DOHH2 (cell line): Measurements from ENCODE around the gene LBP.
"Not testable (repeated sequence)": the region's sequence is repeated elsewhere in the genome, so short reads cannot be mapped to it uniquely, and the experiment has no call there.

ENCODE experiments used
- H3F3A ChIP-seq: fragments of 200-600 bp; sonication (generic), shearing (Covaris generic); 2 replicates; pipeline ENCODE4 v1.6.0; 2016; ENCODE audit warnings: antibody characterized with exemption, mild to moderate bottlenecking; ENCODE audit not compliant: control insufficient read depth, insufficient read depth
- H3K27ac ChIP-seq: fragments of 200-600 bp; sonication (generic); 2 replicates; pipeline ENCODE4 v1.5.1; 2014; ENCODE audit warnings: low read depth, mild to moderate bottlenecking, low read length, moderate library complexity
- H3K27me3 ChIP-seq: fragments of 200-600 bp; sonication (generic); 2 replicates; pipeline ENCODE4 v1.6.1; 2014; ENCODE audit warnings: mild to moderate bottlenecking, low read length, mixed read lengths; ENCODE audit not compliant: control insufficient read depth
- H3K36me3 ChIP-seq: fragments of 200-600 bp; sonication (generic); 2 replicates; pipeline ENCODE4 v1.6.1; 2014; ENCODE audit warnings: mild to moderate bottlenecking, low read length, moderate library complexity, mixed read lengths; ENCODE audit not compliant: control insufficient read depth
- H3K4me1 ChIP-seq: fragments of 200-600 bp; sonication (generic); 2 replicates; pipeline ENCODE4 v1.6.1; 2014; ENCODE audit warnings: mild to moderate bottlenecking, low read length, mixed read lengths; ENCODE audit not compliant: control insufficient read depth
- H3K4me2 ChIP-seq: fragments of 200-600 bp; sonication (generic); 2 replicates; pipeline ENCODE4 v1.6.0; 2014; ENCODE audit warnings: mild to moderate bottlenecking, low read length, moderate library complexity
- H3K4me3 ChIP-seq: fragments of 200-600 bp; sonication (generic); 2 replicates; pipeline ENCODE4 v1.5.1; 2014; ENCODE audit warnings: mild to moderate bottlenecking, low read length, mixed read lengths
- H3K79me2 ChIP-seq: fragments of 200-600 bp; sonication (generic); 2 replicates; pipeline ENCODE4 v1.6.1; 2014; ENCODE audit warnings: mild to moderate bottlenecking, low read length, mixed read lengths; ENCODE audit not compliant: control insufficient read depth
- H3K9me2 ChIP-seq: fragments of 200-600 bp; sonication (generic); replicated peaks from 2 replicates; pipeline ENCODE4 v1.6.1; 2014; ENCODE audit warnings: mild to moderate bottlenecking, low read length, mixed read lengths; ENCODE audit not compliant: control insufficient read depth
- H3K9me3 ChIP-seq: fragments of 200-600 bp; sonication (generic); 2 replicates; pipeline ENCODE4 v1.6.1; 2014; ENCODE audit warnings: antibody characterized with exemption, low read length, mixed read lengths; ENCODE audit not compliant: control insufficient read depth, insufficient read depth
- H4K20me1 ChIP-seq: fragments of 200-600 bp; sonication (generic); 2 replicates; pipeline ENCODE4 v1.6.0; 2014; ENCODE audit warnings: low read depth, mild to moderate bottlenecking, antibody characterized with exemption, low read length, moderate library complexity; ENCODE audit not compliant: control insufficient read depth, insufficient read depth
- CTCF ChIP-seq: fragments of 200-600 bp; sonication (generic); IDR thresholded peaks from one replicate; pipeline ENCODE4 v1.5.1; 2014; ENCODE audit warnings: antibody characterized with exemption, mild to moderate bottlenecking, low read depth, low read length; ENCODE audit not compliant: poor library complexity, severe bottlenecking
- EZH2phosphoT487 ChIP-seq: fragments of 200-600 bp; sonication (generic); IDR thresholded peaks from 2 replicates; pipeline ENCODE4 v1.6.1; 2017; ENCODE audit warnings: borderline replicate concordance, mild to moderate bottlenecking, antibody characterized with exemption, low read length, moderate library complexity, mixed read lengths

LBP gene

GRCh38 chr20:38407321-38407720, 61.0 kb downstream of the LBP start:
- H3K4me2 ChIP-seq = no peak overlapping the region
- H3K27me3 ChIP-seq = no peaks in the 10 kb centered on the region
- H3K36me3 ChIP-seq = peaks cover 34% of the 10 kb centered on the region

GRCh38 chr20:38407822-38408221, 61.5 kb downstream of the LBP start:
- Histone ChIP-seq H3K36me3 (peaks cover 39% of the 10 kb centered on the region), H3F3A (peaks cover 17% of the 10 kb centered on the region)
- H3K27ac ChIP-seq, H3K4me2 ChIP-seq, H3K9me2 ChIP-seq, H3K9me3 ChIP-seq, H3K79me2 ChIP-seq, H4K20me1 ChIP-seq, H3K4me3 ChIP-seq, H3K4me1 ChIP-seq, H3K27me3 ChIP-seq: not testable (repeated sequence)

More at GRCh38 chr20:38407321-38407720, 61.0 kb downstream of the LBP start:
- TF ChIP-seq EZH2phosphoT487 (no peak), CTCF (no peak)
- Histone ChIP-seq H3K4me1 (no peaks in the 10 kb centered on the region), H4K20me1 (no peaks in the 10 kb centered on the region), H3K79me2 (no peaks in the 10 kb centered on the region), H3K9me2 (no peaks in the 10 kb centered on the region), H3F3A (peaks cover 17% of the 10 kb centered on the region), H3K9me3 (no peaks in the 10 kb centered on the region), H3K27ac (no peak overlapping the region), H3K4me3 (no peak overlapping the region)

GRCh38 chr20:38412877-38413577, 66.7 kb downstream of the LBP start:
- no peak overlapping the region for H3K4me2 ChIP-seq
- no peaks in the 10 kb centered on the region for H3K79me2 ChIP-seq
- H3K27ac ChIP-seq = no peak overlapping the region
- no peaks in the 10 kb centered on the region for H3K27me3 ChIP-seq
- no peak for TF ChIP-seq EZH2phosphoT487
- peaks cover 18% of the 10 kb centered on the region for H3F3A ChIP-seq
- H4K20me1 ChIP-seq = no peaks in the 10 kb centered on the region
- no peaks in the 10 kb centered on the region for H3K4me1 ChIP-seq
- H3K36me3 ChIP-seq = peaks cover 75% of the 10 kb centered on the region
- H3K9me3 ChIP-seq = no peaks in the 10 kb centered on the region
- no peak overlapping the region for H3K4me3 ChIP-seq
- no peaks in the 10 kb centered on the region for H3K9me2 ChIP-seq

GRCh38 chr20:38414769-38415450, 68.6 kb downstream of the LBP start:
- Histone ChIP-seq H3K27ac (no peak overlapping the region), H3K79me2 (no peaks in the 10 kb centered on the region), H3K9me3 (no peaks in the 10 kb centered on the region), H3F3A (peaks cover 23% of the 10 kb centered on the region), H3K27me3 (no peaks in the 10 kb centered on the region), H4K20me1 (no peaks in the 10 kb centered on the region), H3K36me3 (peaks cover 82% of the 10 kb centered on the region), H3K4me3 (no peak overlapping the region), H3K4me1 (no peaks in the 10 kb centered on the region), H3K9me2 (no peaks in the 10 kb centered on the region), H3K4me2 (no peak overlapping the region)
- TF ChIP-seq EZH2phosphoT487 (no peak), CTCF (no peak)
